Measurements from ENCODE around the gene UNC45B.
"Not testable (repeated sequence)": the region's sequence is repeated elsewhere in the genome, so short reads cannot be mapped to it uniquely, and the experiment has no call there.

Gene UNC45B

GRCh38 chr17:35227546-35227945 is 79.9 kb downstream of the UNC45B start:
- H3K36me3 Mint-ChIP-seq (ENCODE audit: low read depth), result no peaks in the 10 kb centered on the region
- peaks cover 6% of the 10 kb centered on the region for H3K4me1 Mint-ChIP-seq (ENCODE audit: low read depth)
- intact Hi-C loops (cut with micrococcal nuclease), result no loop called here
- H3K9me3 Mint-ChIP-seq, result peaks cover 7% of the 10 kb centered on the region
- H3K4me3 Mint-ChIP-seq, result no peak overlapping the region
- H3K27ac Mint-ChIP-seq, result no peak overlapping the region
- peaks cover 27% of the 10 kb centered on the region for H3K27me3 Mint-ChIP-seq

GRCh38 chr17:35229638-35230037 is 82.0 kb downstream of the UNC45B start:
- Mint-ChIP-seq H3K27ac (no peak overlapping the region), H3K36me3 (ENCODE audit: low read depth) (no peaks in the 10 kb centered on the region), H3K27me3 (peaks cover 20% of the 10 kb centered on the region), H3K9me3 (no peaks in the 10 kb centered on the region), H3K4me3 (no peak overlapping the region), H3K4me1 (ENCODE audit: low read depth) (peaks cover 6% of the 10 kb centered on the region)
- intact Hi-C loops (cut with micrococcal nuclease), result no loop called here

- H3K27ac Mint-ChIP-seq; H3K4me1 Mint-ChIP-seq (ENCODE audit: low read depth); H3K4me3 Mint-ChIP-seq; H3K9me3 Mint-ChIP-seq; H3K36me3 Mint-ChIP-seq (ENCODE audit: low read depth); intact Hi-C loops (cut with micrococcal nuclease): not testable (repeated sequence)
- peaks cover 25% of the 10 kb centered on the region for H3K27me3 Mint-ChIP-seq
Measured at GRCh38 chr17:35234315-35234714, 86.7 kb downstream of the UNC45B start.

GRCh38 chr17:35235289-35235688 is 87.7 kb downstream of the UNC45B start:
- H3K27me3 Mint-ChIP-seq, result peaks cover 23% of the 10 kb centered on the region
- intact Hi-C loops (cut with micrococcal nuclease), result no loop called here
- H3K9me3 Mint-ChIP-seq, result no peaks in the 10 kb centered on the region
- H3K4me3 Mint-ChIP-seq, result no peak overlapping the region
- peaks cover 4% of the 10 kb centered on the region for H3K4me1 Mint-ChIP-seq (ENCODE audit: low read depth)
- H3K27ac Mint-ChIP-seq, result no peak overlapping the region
- no peaks in the 10 kb centered on the region for H3K36me3 Mint-ChIP-seq (ENCODE audit: low read depth)

GRCh38 chr17:35235917-35236316 is 88.3 kb downstream of the UNC45B start:
- H3K27me3 Mint-ChIP-seq, result peaks cover 19% of the 10 kb centered on the region
- no peaks in the 10 kb centered on the region for H3K36me3 Mint-ChIP-seq (ENCODE audit: low read depth)
- H3K4me1 Mint-ChIP-seq (ENCODE audit: low read depth), result peaks cover 7% of the 10 kb centered on the region
- no peaks in the 10 kb centered on the region for H3K9me3 Mint-ChIP-seq
- intact Hi-C loops (cut with micrococcal nuclease), result no loop called here
- no peak overlapping the region for H3K27ac Mint-ChIP-seq
- no peak overlapping the region for H3K4me3 Mint-ChIP-seq

- Mint-ChIP-seq H3K4me1 (ENCODE audit: low read depth) (peaks cover 16% of the 10 kb centered on the region), H3K27me3 (peaks cover 19% of the 10 kb centered on the region), H3K9me3 (no peaks in the 10 kb centered on the region), H3K36me3 (ENCODE audit: low read depth) (no peaks in the 10 kb centered on the region), H3K27ac (no peak overlapping the region), H3K4me3 (no peak overlapping the region)
- intact Hi-C loops (cut with micrococcal nuclease), result no loop called here
Measured at GRCh38 chr17:35236821-35237220, 89.2 kb downstream of the UNC45B start.

GRCh38 chr17:35238821-35239220 is 91.2 kb downstream of the UNC45B start:
- H3K27me3 Mint-ChIP-seq, result peaks cover 15% of the 10 kb centered on the region
- no peak overlapping the region for H3K27ac Mint-ChIP-seq
- no peak overlapping the region for H3K4me3 Mint-ChIP-seq
- H3K9me3 Mint-ChIP-seq, result no peaks in the 10 kb centered on the region
- intact Hi-C loops (cut with micrococcal nuclease), result no loop called here
- peaks cover 28% of the 10 kb centered on the region for H3K4me1 Mint-ChIP-seq (ENCODE audit: low read depth)
- peaks cover 17% of the 10 kb centered on the region for H3K36me3 Mint-ChIP-seq (ENCODE audit: low read depth)

Measured in dendritic cell treated with granulocyte-macrophage colony-stimulating factor and Interleukin-4, amounts not matched to agents 40 ng/mL and 50 ng/mL, for 4 days (primary cell).